ENCODE results near the gene RC3H2.

DNA sequence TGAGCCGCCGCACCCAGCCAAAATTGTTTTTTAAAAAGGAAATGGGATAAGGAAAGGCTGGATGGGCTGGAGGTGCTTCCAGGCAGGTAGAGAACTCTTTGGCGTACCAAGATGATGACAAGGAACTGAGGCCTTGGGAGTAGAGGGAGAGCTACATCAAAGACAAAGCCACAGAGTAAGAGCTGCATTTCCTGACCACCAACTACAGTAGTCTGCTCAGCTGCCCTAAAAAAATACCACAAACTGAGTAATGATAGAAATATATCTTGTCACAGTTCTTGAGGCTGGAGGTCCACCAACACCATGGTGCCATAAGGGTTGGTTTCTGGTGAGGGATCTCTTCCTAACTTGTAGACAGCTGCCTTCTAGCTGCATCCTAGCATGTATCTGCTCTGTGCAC, 97.0 kb downstream of the RC3H2 start:
- TF ChIP-seq, protein P1, sequence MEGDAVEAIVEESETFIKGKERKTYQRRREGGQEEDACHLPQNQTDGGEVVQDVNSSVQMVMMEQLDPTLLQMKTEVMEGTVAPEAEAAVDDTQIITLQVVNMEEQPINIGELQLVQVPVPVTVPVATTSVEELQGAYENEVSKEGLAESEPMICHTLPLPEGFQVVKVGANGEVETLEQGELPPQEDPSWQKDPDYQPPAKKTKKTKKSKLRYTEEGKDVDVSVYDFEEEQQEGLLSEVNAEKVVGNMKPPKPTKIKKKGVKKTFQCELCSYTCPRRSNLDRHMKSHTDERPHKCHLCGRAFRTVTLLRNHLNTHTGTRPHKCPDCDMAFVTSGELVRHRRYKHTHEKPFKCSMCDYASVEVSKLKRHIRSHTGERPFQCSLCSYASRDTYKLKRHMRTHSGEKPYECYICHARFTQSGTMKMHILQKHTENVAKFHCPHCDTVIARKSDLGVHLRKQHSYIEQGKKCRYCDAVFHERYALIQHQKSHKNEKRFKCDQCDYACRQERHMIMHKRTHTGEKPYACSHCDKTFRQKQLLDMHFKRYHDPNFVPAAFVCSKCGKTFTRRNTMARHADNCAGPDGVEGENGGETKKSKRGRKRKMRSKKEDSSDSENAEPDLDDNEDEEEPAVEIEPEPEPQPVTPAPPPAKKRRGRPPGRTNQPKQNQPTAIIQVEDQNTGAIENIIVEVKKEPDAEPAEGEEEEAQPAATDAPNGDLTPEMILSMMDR (IDR thresholded peaks at IDR 0.05) = no peak
- TF ChIP-seq POLR2AphosphoS5 (IDR thresholded peaks at IDR 0.05) = no peak
- no peak for TF ChIP-seq EP300 (IDR thresholded peaks at IDR 0.05)
- no peak for TF ChIP-seq POLR2A (IDR thresholded peaks at IDR 0.05)

All from sigmoid colon (tissue), 4 donors.